NOMO-1 (cell line): Measurements from ENCODE around the gene ZXDC.
A peak's percentile ranks its signal among the peaks of the same experiment; 100 is the strongest.

Source experiments
- DNase-seq, 2 experiments: peaks; one replicate each; lab custom pipeline; 2025; ENCODE audit not compliant: unreplicated experiment in 2 of 2; lab: John Stamatoyannopoulos, UW

ZXDC gene, protein sequence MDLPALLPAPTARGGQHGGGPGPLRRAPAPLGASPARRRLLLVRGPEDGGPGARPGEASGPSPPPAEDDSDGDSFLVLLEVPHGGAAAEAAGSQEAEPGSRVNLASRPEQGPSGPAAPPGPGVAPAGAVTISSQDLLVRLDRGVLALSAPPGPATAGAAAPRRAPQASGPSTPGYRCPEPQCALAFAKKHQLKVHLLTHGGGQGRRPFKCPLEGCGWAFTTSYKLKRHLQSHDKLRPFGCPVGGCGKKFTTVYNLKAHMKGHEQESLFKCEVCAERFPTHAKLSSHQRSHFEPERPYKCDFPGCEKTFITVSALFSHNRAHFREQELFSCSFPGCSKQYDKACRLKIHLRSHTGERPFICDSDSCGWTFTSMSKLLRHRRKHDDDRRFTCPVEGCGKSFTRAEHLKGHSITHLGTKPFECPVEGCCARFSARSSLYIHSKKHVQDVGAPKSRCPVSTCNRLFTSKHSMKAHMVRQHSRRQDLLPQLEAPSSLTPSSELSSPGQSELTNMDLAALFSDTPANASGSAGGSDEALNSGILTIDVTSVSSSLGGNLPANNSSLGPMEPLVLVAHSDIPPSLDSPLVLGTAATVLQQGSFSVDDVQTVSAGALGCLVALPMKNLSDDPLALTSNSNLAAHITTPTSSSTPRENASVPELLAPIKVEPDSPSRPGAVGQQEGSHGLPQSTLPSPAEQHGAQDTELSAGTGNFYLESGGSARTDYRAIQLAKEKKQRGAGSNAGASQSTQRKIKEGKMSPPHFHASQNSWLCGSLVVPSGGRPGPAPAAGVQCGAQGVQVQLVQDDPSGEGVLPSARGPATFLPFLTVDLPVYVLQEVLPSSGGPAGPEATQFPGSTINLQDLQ

DNA sequence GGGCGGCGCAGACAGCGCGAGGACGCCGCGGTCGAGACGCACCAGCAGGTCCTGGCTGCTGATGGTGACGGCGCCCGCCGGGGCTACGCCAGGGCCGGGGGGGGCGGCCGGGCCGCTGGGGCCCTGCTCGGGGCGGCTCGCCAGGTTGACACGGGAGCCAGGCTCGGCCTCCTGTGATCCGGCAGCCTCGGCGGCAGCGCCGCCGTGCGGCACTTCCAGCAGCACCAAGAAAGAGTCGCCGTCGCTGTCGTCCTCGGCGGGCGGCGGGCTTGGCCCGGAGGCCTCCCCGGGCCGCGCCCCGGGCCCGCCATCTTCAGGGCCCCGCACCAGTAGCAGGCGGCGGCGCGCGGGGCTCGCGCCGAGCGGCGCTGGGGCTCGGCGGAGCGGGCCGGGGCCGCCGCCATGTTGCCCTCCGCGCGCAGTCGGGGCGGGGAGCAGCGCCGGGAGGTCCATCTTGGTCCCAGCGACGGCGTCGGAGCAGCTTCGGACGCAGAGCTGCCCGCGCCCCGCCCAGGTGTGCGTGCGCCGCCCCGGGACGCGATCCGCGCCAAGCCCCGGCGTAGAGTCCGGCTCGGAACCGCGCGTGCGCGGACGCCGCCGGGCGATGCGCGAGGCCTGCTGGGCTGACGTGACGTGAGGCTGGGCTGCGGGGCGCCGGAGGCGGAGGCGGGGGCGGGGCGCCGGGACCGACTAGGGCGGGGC lies at the start of gene ZXDC:
Gene ZXDC (minus strand): TSS at position 479 of the 702 bp plus-strand sequence. CDS start 26 bp downstream, at position 453.
- peak; percentile 87 to 91 for DNase-seq

DNA sequence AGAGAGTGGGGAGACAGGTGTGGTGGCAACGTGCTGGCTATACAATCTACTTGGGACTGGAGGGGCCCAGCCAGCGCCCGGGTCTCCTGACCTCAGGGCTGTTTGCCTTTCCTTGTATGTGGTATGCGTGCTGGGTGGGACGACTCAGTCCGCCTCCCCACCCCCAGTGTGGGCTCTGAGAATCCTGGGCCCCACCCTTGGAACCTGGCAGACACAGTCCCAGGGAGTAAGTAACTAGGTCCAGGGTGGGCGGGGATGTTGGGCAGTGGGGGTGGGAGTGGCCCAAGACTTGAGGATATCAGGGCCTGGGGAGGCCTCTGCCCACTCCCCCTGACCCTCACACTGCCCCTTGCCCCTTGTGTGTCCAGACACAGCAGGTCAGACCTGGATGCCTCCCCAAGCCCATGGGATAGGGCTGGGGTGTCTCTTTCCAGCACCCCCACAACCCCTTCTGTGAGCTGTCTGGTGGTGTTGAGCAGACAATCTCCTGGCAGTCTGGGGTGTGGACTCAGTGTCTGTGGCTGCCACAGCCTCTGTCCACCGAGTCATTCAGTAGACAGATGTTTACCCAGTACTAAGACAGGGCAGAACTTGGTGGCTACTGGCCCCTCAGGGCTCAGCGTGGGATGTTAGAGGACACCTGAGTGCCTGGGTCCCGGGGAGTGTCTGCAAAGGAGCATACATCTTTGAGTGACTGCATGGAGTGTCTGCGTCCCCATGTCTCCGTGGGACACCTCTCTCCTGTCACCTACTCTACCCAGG lies 49.6 kb upstream of the ZXDC start:
- DNase-seq, result no peak

DNA sequence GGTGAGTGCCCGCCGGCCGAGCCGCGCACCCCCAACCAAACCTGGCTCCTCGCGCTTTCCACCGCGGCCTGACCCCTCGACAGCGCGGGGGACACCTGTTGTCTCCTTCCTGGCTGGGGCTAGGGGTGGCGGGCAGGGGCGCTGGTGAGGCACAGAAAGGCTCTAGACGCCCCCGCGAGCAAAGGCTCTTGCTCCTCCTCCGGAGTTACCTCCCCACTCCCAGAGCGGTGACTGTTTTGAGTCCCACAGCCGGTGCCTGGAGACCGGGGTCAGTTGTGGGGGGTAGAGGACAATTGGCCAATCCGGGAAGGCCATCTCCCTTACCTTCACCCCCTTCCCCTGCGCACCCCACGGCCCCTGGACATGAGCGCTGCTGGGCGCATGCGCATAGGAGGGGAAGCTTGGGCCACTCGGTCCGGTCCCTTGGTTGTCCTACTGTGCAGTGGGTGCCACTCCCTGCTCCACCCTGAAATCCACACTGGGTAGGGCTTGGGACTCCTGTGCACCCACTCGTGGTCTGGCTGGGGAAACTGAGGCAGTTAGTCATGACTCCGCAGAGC lies 48.8 kb upstream of the ZXDC start:
- DNase-seq, result peak; percentile 33 to 72

DNA sequence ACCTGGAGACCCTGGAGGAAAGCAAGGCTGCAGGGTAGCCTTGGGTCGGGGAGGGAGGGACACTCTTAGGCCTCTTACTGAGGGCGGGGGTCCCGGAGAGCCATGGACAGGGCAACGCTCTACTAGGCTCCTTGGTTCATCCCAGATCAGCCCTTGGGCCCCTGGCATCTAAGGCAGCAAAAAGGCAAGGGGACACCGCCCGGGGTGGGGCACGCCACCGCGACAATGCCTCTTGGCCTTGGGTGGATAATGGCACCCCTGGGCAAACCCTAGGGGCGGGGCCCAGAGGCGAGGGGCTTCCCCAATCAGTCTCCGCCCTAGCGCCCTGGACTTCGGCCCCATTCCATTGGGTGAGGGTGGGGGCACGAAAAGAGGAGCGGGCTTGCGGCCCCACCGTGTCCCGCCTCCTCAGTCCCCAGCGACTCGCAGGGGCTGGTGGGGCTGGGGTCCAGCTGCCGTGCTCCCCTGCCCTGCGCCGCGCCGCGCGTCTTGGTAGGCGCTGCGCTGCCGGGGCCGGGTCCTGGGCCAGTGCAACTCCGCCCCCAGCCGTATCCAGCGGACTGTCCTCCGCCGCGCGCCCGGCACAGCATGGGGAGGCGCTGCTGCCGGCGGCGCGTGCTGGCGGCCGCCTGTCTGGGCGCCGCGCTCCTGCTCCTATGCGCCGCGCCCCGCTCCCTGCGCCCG lies 48.2 kb upstream of the ZXDC start, which contains the start of gene CHST13:
Gene CHST13 (plus strand): TSS at position 411 of the 684 bp plus-strand sequence. CDS start 178 bp downstream, at position 589.
- peak; percentile 73 to 85 for DNase-seq

DNA sequence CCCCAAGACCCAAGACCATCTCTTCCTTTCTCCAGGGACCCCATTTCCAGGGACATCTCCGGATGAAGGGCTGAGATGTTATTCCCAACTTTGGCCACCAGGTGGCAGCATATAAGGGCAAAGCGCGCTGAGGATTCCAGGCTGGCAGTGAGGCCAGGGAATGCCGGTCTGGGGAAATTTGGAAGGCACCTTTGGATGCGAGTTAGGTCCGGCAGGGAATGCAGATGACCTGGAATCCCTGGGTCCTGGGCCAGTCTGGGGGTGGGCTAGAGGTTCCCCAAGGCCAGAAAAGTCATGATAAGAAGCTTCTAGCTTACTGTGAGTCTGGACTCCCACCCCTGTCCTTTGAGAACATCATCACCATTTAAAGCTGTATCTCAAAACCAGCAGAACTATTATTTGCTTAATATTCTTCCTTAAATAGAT lies 46.7 kb upstream of the ZXDC start:
- peak in 1 of 2 experiments; percentile 41 for DNase-seq

DNA sequence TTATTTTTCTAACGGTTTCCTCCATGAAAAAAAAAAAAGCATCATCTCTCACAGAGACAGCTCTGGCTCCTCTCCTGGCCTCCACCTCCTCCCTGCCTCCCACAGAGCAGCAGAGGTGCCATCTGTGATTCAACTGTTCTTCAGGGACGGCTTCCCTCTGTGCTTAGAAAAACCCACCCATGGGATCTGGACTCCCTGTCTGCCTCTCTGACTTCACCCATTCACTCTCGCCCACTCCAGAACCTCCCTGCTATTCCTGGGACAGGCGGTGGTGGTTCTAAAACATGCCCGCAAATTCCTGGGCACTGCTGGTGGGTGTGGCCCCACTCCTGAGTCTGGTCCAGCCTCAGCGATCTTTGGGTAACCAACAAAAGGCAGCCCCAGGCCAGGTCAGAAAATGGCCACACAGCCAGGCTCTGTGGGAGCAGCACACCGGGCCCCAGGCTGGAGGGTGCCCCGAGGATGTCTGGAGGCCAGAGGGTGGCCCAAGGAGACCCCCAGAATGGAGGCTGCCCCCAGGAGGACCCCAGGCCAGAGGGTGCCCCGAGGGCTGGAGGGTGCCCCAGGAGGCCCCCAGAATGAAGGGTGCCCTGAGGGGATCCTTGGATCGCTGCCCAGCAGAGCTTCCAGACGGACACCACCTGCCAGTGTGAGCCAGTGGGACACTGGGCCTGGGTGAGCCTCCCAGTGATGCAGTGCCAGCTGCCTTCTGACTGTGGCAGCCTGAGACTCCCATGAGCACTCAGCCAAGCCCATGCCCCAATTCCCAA lies 45.6 kb upstream of the ZXDC start:
- DNase-seq, result no peak

DNA sequence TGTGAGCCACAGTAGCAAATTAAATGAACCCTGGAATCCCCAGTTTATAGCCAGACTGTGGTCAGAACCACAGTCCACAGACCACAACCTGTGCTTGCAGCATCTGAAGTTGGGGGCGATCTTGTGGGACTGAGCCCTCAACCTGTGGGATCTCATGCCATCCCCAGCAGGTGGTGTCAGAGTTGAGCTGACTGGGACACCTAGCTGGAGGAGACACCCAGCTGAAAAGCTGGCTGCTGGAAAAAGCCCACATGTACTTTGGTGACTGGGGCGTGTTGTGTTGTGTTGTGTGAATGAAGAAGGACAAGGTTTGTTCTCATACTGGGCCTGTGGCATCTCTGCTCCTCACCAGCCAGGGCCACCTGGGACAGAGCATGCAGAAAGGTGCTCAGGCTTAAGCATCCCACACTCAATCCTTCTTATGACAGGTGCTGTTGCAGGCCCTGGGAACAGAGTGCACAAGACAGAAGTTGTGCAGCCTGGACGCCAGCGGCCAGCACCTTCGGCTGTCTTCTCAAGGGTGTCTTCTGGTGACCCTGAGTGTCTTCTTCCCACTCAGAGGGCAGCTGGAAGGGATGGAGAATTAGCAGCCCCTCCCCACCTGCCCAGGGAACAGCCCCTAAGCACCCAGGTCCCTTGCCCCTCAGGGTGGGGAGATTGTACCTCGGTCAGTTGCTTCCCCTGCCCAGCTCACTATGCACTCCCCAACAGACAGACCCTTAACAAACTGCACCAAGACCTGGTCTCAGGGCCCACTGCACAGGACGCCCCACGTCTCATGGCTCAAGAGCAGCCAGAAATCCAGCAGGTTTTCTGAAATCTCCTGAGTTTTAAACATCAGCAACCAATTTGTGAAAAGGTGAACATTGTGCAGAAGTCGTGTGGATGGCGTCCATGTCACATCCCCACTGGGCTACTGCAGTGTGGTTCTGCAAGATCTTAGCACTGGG lies 44.1 kb upstream of the ZXDC start:
- no peak for DNase-seq

DNA sequence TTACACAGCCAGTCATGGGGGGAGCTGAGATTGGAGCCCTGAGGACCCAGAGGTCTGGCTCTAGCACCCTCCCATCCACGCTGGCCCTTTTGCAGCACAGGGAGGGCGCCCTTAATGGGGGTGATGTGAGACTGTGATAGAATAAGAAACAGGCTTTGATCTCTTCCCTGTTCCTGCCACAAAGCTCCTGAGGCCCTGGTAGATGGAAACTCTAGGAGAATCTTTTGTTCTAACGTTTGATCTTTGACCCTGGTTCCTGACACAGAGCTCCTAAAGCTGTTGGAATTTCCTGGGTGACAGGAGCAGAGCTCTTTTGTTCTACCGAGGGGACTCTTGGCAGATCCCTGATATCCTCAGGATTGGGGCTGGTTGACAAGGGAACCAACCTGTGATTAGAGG lies 43.1 kb upstream of the ZXDC start:
- no peak for DNase-seq

DNA sequence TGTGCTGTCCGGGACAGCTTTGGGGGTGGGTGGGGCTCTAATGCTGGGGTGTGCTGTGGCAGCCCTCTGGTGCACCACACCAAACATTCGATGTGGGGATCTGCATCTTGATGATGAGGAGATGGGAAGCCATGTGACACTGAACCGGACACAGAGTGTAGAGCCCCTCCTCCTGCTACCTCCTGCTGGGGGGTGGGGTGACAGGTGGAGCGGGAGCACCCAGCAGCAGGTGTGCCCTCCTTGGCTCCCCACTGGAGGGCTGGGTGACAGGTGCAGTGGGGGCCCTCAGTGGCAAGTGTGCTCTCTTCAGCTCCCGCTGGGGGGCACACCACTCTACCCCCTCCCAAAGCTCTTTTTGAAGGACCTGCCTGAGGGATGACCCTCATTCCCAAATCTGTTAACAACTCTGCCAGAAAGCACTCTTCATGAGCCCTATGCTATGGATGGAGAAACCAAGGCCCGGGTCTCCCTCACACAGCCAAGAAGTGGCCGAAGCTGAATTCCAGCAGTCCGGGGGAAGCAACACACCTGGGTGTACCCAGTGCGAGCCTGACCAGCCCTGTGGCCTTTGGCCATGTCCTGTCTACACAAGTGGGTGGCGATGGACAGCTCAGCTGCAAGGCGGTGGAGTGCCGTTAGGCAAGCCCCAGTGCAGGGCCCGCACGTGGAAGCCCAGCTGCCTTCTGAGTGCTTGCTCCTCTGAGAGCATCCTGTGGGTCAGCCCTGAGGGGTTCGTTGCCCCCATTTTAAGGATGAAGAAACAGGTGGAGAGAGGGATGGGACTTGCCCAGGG lies 42.5 kb upstream of the ZXDC start:
- DNase-seq, result no peak

DNA sequence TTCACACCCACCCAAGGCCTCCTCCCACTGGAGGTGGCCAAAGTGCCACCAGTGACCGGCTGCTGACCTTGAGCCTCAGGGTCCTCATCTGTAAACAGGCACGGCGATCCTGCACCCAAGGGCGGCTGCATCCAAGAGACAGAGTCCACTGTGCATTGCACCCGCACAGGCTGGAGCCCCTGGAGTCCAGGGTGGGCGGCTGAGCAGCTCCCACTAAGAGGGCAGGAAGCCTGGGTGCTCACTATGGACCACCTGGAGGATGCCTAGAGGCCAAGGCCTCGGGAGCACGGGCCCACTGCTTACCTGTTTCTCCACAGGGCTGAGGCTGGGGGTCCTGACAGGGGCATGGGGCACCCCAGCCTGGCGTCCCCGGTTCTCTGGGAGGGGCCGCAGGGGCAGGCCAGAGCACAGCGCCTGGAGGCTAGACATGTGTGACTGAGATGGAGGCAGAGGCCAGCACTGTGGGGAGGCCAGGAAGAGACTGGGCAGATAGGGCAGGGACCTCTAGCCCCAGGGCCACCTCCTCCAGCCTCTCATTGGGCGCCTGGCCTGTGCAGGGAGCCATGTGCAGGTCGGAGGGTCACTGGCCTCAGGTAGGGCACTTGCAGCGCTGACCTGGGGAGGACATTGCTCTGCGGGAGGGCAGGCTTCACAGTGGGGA lies 41.7 kb upstream of the ZXDC start, which contains the start of gene UROC1:
Gene UROC1 (minus strand): TSS at position 483 of the 661 bp plus-strand sequence. CDS start 54 bp downstream, at position 429.
- DNase-seq, result no peak

DNA sequence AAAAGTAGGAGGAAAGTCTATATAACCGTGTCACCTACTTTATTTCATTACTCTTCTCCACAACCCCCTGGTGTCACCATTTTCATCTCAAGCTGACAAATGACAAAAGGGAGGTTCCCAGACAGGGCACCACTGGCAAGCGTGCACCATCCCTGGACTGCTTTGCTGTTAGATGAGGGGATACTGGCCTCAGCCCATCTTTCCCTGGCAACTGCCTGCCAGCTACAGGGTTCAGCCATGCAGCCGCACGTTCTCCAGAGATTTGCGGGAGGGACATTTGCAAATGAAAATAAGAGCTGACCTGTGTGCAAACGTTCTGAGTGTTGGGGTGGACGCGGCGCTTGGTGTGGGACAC lies 41.2 kb upstream of the ZXDC start:
- DNase-seq, result no peak

DNA sequence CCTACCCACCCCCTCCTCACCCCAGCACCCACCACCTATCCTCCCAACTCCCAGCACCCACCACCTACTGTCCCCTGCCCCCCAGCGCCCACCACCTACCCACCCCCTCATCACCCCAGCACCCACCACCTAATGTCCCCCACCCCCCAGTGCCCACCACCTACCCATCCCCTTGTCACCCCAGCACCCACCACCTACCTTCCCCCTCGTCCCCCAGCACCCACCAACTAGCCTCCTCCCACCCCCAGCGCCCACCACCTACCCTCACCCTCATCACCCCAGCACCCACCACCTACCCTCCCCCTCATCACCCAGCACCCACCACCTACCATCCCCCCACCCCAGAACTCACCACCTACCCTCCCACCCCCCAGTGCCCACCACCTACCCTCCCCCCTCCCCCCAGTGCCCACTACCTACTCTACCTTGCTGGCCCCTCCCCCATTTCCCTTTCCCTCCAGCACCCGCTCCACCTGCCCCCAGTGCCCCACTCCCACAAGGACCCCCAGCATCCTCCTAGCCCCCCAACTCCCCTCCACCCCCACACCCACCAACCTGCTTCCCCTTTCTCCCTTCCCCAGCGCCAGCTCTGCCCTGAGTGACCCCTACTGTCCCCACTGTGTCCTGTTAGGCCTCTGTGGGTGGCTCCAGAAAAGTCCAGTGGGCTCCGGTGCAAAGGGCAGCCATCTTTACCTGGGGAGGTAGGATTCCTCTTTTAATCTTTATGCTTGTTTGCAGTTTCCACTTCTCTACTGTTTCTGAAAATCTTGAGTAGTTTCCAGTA lies 40.7 kb upstream of the ZXDC start:
- no peak for DNase-seq

DNA sequence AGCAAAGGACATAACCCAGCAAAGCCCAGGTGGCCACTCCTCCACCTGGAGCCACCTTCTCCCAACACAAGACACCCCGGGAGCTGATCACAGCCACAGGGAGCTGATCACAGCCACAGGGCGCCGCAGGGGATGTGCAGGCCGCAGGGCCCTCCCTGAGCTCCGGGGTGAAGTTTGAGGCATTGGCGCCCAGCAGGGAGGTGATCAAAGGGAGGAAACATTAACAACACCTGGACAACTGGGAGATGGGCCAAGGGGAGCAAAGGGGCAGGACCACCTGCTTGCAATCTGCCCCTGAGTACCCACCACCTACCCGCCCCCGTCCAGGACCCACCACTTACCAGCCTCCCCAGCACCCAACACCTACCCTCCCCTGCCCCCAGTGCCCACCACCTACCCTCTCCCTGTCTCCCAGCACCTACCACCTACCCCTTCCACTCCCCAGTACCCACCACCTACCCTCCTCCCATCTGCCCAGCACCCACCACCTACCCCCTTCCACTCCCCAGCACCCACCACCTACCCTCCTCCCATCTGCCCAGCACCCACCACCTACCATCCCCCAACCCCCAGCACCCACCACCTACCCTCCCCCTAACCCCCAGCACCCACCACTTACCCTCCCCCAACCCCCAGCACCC lies 39.5 kb upstream of the ZXDC start:
- DNase-seq, result no peak

DNA sequence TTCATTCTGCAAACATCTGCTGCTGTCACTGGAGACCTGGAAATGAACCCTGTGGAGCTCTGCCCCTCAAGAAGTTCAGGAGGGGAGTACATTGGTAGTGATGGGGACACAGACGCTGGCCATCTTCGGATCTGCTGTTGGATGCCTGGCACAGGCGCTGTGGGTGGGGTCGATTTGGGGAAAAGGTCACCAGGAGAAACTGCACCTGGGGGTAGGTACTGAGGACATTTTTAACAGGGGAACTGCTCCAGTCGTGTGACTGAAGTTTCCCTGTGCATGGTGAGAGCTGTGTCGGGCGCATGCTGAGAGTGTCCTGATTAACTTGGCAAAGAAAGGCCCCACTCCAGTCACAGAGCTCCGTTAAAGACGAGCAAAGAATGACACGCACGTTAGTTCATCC lies 38.5 kb upstream of the ZXDC start:
- no peak for DNase-seq
